H1 (cell line): ENCODE data around the gene PTTG1IP. TPM values are rescaled to one million over a fixed set of nuclear protein-coding genes. Genes with fewer than 3 reads are reported as not detected.

Experiments
- CHD1 ChIP-seq: IDR thresholded peaks from 2 replicates; pipeline ENCODE4 v1.6.1; 2012; ENCODE audit warnings: low read depth, low read length, improper control_type of control experiment
- CHD7 ChIP-seq: fragments of 300-600 bp; sonication (generic); IDR thresholded peaks from 2 replicates; pipeline ENCODE4 v1.7.1; 2012; ENCODE audit warnings: low read length, moderate library complexity, mild to moderate bottlenecking, inconsistent platforms; ENCODE audit not compliant: insufficient replicate concordance
- TAF7 ChIP-seq: optimal IDR thresholded peaks from 2 replicates; pipeline ENCODE3; 2011; ENCODE audit warnings: low read depth, mild to moderate bottlenecking, inconsistent platforms, low read length, moderate library complexity, borderline replicate concordance
- polyA plus RNA-seq, 7 experiments: library from polyadenylated mRNA; depleted of rRNA in 3 of 7; stranded (reverse) in 5 of 7; unstranded in 2 of 7; fragments of >200 nt in 5 of 7; fragments of 200-250 nt in 2 of 7; gene quantifications; 1 replicate in 5 of 7; 2 replicates in 1 of 7; 4 replicates in 1 of 7; pipeline versions ENCODE4 v1.2.1 to v1.2.3, GENCODE V29; 2011 to 2013; ENCODE audit warnings: missing spikeins in 2 of 7, mixed read lengths in 2 of 7
- total RNA-seq: library from RNA; stranded (reverse); fragmentation: NEBNext Ultra II Directional; extraction: Animal tissue kit (Norgen Biotek cat#: 25700); gene quantifications from 2 replicates; pipeline ENCODE4 v1.2.1, GENCODE V29; 2021

Gene PTTG1IP
- total and polyA plus RNA-seq, 2 of the 8 experiments (the other 6 are each of a cell fraction or from before 2014, with no cell fraction given) = 90.8 to 130 TPM

GRCh38 chr21:44901391-44902074 is 28.0 kb upstream of the PTTG1IP start (continued):
- TF ChIP-seq CHD7 (no peak), TAF7 (no peak), CHD1 (no peak)
